HTERT RPE-1 (cell line): ENCODE data around the gene C20orf144.

ENCODE experiments used
- in situ Hi-C: fragments of 300-500 bp; cut with MboI; formaldehyde crosslinking; loops from 4 replicates; pipeline ENCODE4 v1.14.3; 2020; ENCODE audit warnings: low sequenced_read_pairs

C20orf144 gene

GRCh38 chr20:33676121-33676520 lies 14.0 kb downstream of the C20orf144 start:
- in situ Hi-C loops = no loop called here

- in situ Hi-C loops = no loop called here
Measured at GRCh38 chr20:33676652-33677645, 14.8 kb downstream of the C20orf144 start.

- in situ Hi-C loops = no loop called here
Measured at GRCh38 chr20:33677991-33678702, 16.0 kb downstream of the C20orf144 start.

GRCh38 chr20:33679758-33680485 lies 17.8 kb downstream of the C20orf144 start:
- in situ Hi-C loops = no loop called here

- in situ Hi-C loops = no loop called here
Measured at GRCh38 chr20:33680686-33681085, 18.6 kb downstream of the C20orf144 start.

DNA sequence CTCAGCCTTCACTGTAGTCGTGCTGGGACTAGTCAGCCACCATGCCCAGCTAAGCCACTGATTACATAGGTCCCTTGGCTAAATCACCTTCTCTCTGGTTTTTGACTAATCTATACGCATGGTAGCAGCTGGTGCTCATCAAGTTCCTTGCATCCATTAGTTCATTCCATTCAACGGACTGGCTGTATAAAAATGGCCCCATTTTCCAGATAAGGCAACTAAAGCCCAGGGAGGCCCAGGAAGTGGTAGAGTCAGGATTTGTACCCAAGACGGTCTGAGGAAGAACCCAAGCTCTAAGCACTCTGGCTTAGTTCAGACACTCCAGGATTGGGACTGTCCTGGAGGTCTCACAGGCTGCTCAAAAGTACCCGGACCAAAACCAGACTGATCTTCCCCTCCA lies 19.2 kb downstream of the C20orf144 start:
- in situ Hi-C loops = no loop called here

GRCh38 chr20:33681728-33682353 lies 19.7 kb downstream of the C20orf144 start:
- in situ Hi-C loops = no loop called here

DNA sequence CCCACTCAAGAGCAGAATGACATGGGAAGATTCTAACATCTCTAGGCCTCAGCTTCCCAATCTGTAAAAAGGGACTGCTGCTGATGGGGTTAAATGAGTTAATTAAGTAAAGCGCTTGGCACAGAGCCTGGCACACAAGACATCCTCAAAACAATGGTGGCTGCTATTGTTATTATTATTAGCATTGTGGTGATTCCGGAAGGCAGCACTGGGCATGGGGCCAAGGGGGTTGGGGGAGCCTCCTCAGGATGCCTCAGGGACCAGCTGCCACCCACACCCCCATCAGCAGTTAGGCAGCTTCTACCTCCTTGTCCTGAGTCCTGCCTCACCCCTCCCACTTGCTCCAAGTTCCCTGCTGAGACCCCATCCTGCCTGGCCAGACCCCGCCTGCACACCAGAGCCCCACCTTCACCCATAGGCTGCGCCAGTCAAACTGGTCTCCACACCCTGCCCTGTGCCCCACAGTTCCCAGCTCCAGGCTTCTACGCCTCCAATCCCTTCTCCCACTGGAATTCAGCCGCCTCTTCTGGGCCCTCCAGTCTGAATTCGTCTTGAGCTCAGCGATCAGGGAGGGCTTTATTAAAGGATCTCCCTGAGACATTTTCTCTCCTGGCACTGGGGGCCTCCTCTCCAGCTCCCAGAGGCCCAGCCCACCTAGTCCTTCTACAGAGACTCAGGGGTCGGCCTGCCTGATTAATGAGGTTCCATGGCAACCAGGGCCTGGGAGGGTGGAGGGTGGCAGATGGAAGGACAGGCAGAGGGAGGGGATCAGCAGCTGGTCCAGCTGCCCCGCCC lies 22.6 kb downstream of the C20orf144 start:
- in situ Hi-C loops = no loop called here

DNA sequence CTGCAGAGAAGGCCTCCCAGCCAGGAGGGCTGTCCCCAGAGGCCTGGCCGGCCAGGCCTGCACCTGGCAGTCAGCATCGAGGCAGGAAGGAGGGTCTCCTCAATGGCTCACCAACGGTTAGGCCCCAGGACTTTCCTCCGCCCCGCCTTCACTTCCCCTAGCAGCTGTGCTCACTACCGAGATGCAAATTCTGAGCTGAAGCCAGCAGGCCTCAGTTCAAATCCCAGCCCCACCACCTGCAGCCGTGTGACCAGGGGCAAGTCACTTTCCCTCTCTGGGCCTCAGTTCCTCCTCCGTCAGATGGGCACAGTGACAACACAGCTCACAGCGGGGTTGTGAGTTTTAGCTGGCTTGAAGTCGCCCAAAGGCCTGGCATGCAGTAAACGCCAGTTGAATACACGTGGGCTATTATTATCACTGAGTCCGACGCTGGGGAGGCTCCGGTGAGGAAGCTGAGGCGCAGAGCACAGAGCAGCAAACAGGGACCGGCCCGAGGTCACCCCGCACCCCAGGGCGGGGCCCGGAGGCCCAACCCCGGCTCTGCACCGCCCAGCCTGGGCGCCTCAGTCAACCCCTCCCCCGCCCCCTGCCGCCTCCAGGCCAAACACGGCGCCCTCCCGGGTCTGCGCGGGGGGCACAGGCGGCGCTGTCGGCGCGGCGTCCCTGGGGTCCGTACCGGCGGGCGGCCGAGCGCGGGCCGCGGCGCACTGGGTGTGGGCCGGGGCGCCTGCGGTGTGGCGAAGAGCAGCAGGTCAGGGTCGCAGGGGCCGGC lies 23.4 kb downstream of the C20orf144 start:
- in situ Hi-C loops = no loop called here

GRCh38 chr20:33686100-33686983 lies 24.2 kb downstream of the C20orf144 start, which contains the start of gene E2F1:
TSS of gene E2F1 (minus strand) at chr20:33686385. CDS start at chr20:33686264, 121 bp downstream.
- in situ Hi-C loops = no loop called here

- in situ Hi-C loops = no loop called here
Measured at GRCh38 chr20:33686984-33687366, 24.8 kb downstream of the C20orf144 start.

DNA sequence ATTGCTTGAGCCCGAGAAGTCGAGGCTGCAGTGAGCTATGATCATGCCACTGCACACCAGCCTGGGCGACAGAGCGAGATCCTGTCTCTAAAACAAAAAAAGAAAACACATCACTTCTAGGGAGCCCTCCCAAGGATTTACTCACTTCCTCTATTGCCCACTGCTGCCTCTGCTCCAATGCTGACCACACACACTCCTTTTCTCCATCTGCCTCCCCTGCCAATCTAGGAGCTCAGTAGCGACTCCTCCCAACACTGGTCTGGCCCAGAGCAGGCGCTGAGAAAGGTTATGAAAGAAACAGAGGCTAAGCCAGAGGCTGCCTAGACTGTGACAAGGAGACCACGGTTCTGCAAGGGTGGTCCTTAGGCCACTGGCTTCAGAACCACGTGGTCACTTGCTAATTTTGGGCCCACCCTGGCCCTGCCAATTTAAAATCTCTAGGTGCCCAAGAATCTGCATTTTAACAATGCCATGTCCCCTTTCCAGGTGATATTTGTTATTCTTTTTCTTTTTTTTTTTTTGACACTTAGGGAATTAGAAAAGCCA lies 25.3 kb downstream of the C20orf144 start:
- in situ Hi-C loops = no loop called here

- in situ Hi-C loops = no loop called here
Measured at GRCh38 chr20:33687993-33688937, 26.1 kb downstream of the C20orf144 start.

DNA sequence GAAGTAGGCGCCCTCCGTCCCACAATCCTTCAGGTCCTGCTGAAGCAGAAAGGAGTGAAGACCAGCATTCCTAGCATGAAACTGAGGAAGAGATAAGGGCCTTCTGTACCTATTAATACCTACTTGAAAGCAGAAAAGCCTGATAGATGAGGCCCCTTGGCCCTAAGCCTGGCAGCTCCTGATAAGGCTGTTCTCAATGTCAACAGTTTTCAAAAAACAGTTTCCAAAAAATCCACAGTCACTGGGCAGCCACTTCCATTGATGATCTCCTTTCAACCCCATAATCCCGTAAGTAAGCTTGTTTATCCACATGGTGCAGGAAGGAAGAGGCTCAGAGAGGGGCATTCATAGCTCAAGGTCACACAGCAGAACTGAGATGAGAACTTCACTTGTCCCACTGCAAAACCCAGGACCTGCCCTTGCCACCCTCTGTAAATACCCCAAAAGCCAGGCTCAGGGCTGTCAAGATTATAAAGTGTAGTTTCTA lies 26.9 kb downstream of the C20orf144 start:
- in situ Hi-C loops = no loop called here

DNA sequence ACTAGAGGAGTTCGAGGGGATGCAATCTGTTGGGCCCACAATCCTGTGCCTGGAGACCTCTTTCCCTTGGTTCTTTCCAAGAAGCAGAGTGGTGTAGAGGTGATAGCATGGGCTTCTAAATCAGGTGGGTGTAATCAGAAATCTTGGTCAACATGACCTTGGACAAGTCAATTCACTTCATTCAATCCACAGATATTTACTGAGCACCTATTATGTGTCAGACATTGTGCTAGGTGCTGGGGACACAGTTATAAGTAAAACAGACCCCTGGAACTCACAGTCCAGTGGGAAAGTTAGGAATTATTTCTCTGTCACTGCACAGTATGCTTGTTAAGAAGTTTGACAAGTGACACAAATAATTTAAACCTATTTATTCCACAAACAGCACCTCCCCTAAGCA lies 27.4 kb downstream of the C20orf144 start:
- in situ Hi-C loops = no loop called here

- in situ Hi-C loops = no loop called here
Measured at GRCh38 chr20:33689973-33690372, 27.8 kb downstream of the C20orf144 start.

- in situ Hi-C loops = no loop called here
Measured at GRCh38 chr20:33693289-33693688, 31.2 kb downstream of the C20orf144 start.
